ENCODE results near the gene IRX2. TPM values are rescaled to one million over a fixed set of nuclear protein-coding genes. Genes with fewer than 3 reads are reported as not detected.

IRX2 gene
- total RNA-seq, 2 experiments from 2014 or later = not detected

DNA sequence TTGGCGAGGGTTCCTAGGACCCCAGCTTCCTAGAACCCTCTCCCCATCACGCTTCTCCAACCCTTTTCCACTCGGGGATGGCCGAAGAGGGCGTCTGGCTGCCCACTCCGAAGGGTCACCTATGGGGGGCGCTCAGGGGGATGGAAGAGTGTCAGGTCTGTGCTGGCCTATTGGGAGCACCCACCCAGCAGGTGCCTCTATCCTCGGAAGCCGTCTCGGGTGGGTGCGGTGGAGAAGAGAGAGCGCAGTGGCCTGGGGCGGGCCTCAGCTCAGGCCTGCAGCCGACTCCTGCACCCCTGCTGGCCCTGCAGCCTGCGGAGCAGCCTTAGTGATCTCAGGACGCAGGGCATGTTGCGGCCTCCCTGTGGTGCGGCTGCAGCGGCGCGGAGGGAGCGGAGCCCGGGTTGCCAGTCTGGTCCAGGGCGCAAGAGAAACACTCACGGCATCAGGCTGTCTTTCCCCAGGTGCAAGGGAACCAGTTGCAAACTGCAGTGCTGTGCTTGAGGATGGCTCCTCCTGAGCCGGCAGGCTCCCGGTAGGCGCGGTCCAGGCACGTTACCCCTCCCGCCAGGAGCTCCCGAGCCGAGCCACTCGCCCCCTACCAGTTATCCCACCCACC lies 1.5 kb upstream of the IRX2 start:
- Mint-ChIP-seq H3K4me3 (no peak overlapping the region), H3K36me3 (peaks cover 11% of the 10 kb centered on the region), H3K4me1 (peaks cover 9% of the 10 kb centered on the region), H3K9me3 (ENCODE audit: low read depth) (peaks cover 4% of the 10 kb centered on the region), H3K27ac (peak overlapping the region; percentile 68), H3K27me3 (peaks cover 61% of the 10 kb centered on the region)
- DNase-seq (no peak), ATAC-seq (no peak)
- CTCF ChIA-PET = no interaction called here

- CTCF ChIA-PET = no interaction called here
- Mint-ChIP-seq H3K27ac (peak overlapping the region; percentile 68), H3K27me3 (peaks cover 61% of the 10 kb centered on the region), H3K4me1 (peaks cover 9% of the 10 kb centered on the region), H3K9me3 (ENCODE audit: low read depth) (peaks cover 4% of the 10 kb centered on the region), H3K36me3 (peaks cover 11% of the 10 kb centered on the region), H3K4me3 (no peak overlapping the region)
- no peak for ATAC-seq
- DNase-seq = no peak
Observed at GRCh38 chr5:2752059-2752820, 763 bp upstream of the IRX2 start.

- CTCF ChIA-PET = no interaction called here
- Mint-ChIP-seq H3K9me3 (ENCODE audit: low read depth) (peaks cover 4% of the 10 kb centered on the region), H3K4me1 (peaks cover 6% of the 10 kb centered on the region), H3K27me3 (peaks cover 59% of the 10 kb centered on the region), H3K36me3 (peaks cover 11% of the 10 kb centered on the region), H3K4me3 (no peak overlapping the region), H3K27ac (no peak overlapping the region)
- ATAC-seq = no peak
- DNase-seq = no peak
Observed at GRCh38 chr5:2750758-2751464, 566 bp downstream of the IRX2 start.

- Mint-ChIP-seq H3K4me3 (no peak overlapping the region), H3K27me3 (peaks cover 59% of the 10 kb centered on the region), H3K4me1 (peaks cover 5% of the 10 kb centered on the region), H3K36me3 (peaks cover 10% of the 10 kb centered on the region), H3K9me3 (ENCODE audit: low read depth) (peaks cover 4% of the 10 kb centered on the region), H3K27ac (peak overlapping the region; percentile 73)
- ATAC-seq (no peak), DNase-seq (peak; percentile 14)
- CTCF ChIA-PET = no interaction called here
Observed at GRCh38 chr5:2750026-2750757, 1.3 kb downstream of the IRX2 start.

GRCh38 chr5:2749514-2750025 lies 1.9 kb downstream of the IRX2 start:
- peak overlapping the region; percentile 73 for H3K27ac Mint-ChIP-seq
- H3K4me3 Mint-ChIP-seq = peak overlapping the region; percentile 39
- peaks cover 61% of the 10 kb centered on the region for H3K27me3 Mint-ChIP-seq
- peaks cover 4% of the 10 kb centered on the region for H3K9me3 Mint-ChIP-seq (ENCODE audit: low read depth)
- ATAC-seq = no peak
- peaks cover 9% of the 10 kb centered on the region for H3K36me3 Mint-ChIP-seq
- DNase-seq = no peak
- CTCF ChIA-PET = no interaction called here
- H3K4me1 Mint-ChIP-seq = peaks cover 5% of the 10 kb centered on the region

DNA sequence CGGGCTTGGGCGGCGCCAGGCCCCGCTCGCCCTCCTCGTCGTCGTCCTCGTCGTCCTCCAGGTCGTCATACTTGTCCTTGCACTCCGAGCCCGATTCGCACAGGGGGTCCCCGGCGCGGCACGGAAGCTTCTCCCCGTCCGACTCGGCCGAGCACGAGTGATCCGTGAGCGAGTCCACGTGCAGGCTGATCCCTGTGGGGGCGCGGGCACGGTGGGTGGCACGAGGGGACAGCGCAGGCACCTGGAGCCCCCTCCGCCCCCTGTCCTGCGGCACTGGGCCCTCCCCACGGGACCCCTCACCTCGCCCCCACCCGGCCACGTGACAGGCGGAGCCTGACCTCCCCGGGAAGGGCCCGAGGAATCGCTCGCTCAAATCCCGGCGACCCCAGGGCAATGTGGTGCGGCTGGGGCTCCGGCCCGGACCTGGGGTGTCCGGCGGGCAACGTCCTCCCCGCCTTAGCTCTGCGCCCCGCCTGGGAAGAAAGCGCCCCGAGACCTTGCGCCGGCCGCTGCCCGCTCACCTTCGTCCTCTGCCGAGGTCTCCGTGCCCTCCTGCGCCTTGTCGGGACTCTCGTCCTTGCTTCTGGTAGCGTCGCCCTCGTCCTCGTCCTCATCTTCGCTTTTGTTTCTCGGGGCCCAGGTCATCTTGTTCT lies 2.5 kb downstream of the IRX2 start:
- peaks cover 4% of the 10 kb centered on the region for H3K9me3 Mint-ChIP-seq (ENCODE audit: low read depth)
- peak overlapping the region; percentile 39 for H3K4me3 Mint-ChIP-seq
- H3K4me1 Mint-ChIP-seq = peaks cover 5% of the 10 kb centered on the region
- peak; percentile 15 for DNase-seq
- H3K36me3 Mint-ChIP-seq = peaks cover 7% of the 10 kb centered on the region
- peaks cover 61% of the 10 kb centered on the region for H3K27me3 Mint-ChIP-seq
- peak overlapping the region; percentile 59 for H3K27ac Mint-ChIP-seq
- CTCF ChIA-PET = no interaction called here
- ATAC-seq = no peak

DNA sequence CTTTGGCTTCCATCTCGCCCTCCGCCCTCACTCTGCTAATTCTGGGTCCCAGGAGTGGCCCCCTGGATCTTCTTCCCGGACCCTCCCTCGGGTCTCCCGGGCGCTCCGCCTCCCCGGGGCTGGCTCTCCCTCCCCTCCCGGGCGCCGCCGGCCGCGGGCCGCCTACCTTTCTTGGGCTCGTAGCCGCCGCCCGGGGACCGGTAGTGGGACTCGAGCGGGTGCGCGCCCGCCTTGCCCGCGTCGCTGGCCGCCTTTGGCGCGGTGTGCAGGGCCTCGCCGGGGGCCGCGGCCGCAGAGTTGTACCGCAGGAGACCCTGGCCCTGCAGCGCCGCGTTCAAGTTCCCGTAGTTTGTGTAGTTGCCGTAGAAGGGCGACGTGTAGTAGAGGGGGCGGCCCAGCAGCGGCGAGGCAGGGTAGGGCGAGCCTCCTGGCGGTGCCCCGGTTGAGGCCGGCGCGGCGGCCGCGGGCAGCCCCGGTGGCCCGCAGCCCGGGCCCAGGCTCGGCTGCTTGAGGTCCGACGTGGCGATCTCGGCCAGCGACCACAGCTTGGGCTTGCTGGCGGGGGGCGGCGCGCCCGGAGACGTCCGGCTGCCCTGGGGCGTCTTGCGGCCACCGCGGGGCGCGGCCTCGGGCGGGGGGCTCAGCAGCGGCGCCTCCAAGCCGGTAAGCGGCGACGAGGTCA lies 3.2 kb downstream of the IRX2 start:
- no peak for DNase-seq
- H3K4me1 Mint-ChIP-seq = peaks cover 5% of the 10 kb centered on the region
- H3K36me3 Mint-ChIP-seq = peaks cover 7% of the 10 kb centered on the region
- peaks cover 62% of the 10 kb centered on the region for H3K27me3 Mint-ChIP-seq
- peaks cover 4% of the 10 kb centered on the region for H3K9me3 Mint-ChIP-seq (ENCODE audit: low read depth)
- no peak overlapping the region for H3K4me3 Mint-ChIP-seq
- H3K27ac Mint-ChIP-seq = no peak overlapping the region
- CTCF ChIA-PET = no interaction called here
- no peak for ATAC-seq

DNA sequence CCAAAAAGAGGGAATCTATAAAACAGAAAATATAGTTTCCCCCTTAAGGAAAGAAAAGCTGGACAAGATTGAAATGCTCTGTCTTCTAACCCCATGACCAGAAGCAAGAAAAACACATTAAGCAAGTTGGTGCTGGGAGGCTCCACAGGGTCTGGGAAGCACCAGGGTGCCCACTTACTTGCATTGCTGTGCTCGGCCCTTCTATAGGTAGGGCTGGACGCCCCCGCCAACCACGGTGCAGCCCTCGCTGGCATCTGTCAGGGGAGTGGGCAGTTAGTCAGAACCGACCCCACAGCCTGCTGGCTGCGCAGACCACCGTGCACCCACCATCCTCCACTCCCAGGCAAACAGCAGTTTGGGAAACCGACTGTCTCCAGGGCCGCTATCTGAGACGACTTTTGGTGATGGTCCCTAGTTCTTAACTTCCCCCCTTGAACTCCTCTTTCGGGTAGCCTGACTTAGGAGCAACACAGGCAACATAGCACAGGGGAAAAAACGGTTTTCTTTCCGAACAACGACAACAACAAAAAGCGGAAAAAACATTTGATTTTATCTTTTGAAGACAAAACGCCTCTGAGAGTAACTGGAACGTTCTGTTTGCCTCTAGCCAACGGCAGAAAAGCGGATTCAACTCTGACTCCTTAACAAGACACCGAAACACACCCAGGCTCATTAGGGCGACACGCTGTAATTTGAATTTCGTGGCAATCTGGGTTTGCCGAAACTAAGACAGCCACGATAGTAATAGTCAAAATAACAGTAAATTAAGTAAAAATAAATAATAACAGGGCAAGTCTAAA lies 3.9 kb downstream of the IRX2 start:
- Mint-ChIP-seq H3K4me3 (no peak overlapping the region), H3K4me1 (peaks cover 5% of the 10 kb centered on the region), H3K9me3 (ENCODE audit: low read depth) (peaks cover 4% of the 10 kb centered on the region), H3K36me3 (peaks cover 7% of the 10 kb centered on the region), H3K27ac (peak overlapping the region; percentile 14), H3K27me3 (peaks cover 60% of the 10 kb centered on the region)
- no peak for ATAC-seq
- DNase-seq = no peak
- CTCF ChIA-PET = no interaction called here

DNA sequence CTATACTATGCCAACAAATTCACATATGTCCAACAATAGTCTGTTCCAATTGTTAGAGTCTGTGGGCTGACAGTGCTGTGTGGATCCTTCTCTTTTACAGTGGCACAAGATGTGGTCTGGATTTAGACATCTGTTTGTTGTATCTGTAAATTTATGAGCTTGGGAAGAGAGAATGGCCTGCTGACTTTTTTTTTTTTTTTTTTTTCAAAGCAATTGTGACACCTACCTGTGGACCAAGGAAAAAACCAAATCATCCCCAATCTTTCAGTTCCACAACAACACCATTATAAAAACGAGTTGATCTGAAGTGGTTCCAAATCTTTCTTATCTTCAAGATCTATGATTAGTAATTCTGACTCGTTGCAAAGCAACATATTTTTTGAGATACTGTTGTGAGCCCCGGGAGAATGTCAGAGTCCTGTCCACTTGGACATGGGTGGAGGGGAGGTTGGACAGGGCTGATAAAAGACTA lies 4.9 kb downstream of the IRX2 start:
- H3K4me3 Mint-ChIP-seq = no peak overlapping the region
- no peak for ATAC-seq
- no peak overlapping the region for H3K27ac Mint-ChIP-seq
- CTCF ChIA-PET = no interaction called here
- no peak for DNase-seq
- peaks cover 65% of the 10 kb centered on the region for H3K27me3 Mint-ChIP-seq
- peaks cover 5% of the 10 kb centered on the region for H3K4me1 Mint-ChIP-seq
- H3K36me3 Mint-ChIP-seq = peaks cover 7% of the 10 kb centered on the region
- H3K9me3 Mint-ChIP-seq (ENCODE audit: low read depth) = peaks cover 4% of the 10 kb centered on the region

DNA sequence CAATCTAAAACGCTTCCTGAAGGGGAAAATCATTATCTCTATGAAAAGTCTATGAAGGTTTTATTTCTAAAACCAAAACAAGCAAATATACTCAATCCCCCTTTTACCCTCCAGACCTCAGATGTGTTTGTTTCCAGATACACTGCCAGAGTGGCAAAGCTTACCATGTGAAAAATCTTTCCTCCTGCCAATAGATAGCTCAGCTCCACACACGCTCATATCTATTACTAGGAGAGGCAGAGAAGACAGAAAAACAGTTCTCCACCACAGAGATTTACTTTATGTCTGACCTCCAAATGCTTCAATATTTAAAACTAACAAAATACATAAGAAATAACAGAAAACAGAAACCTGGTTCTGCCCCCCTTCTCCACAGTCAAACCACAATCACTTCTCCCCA lies 7.0 kb downstream of the IRX2 start:
- no peak for DNase-seq
- Mint-ChIP-seq H3K27ac (no peak overlapping the region), H3K4me3 (no peak overlapping the region), H3K9me3 (ENCODE audit: low read depth) (peaks cover 5% of the 10 kb centered on the region), H3K27me3 (peaks cover 69% of the 10 kb centered on the region), H3K4me1 (peaks cover 2% of the 10 kb centered on the region), H3K36me3 (peaks cover 3% of the 10 kb centered on the region)
- ATAC-seq = no peak
- CTCF ChIA-PET = no interaction called here

- Mint-ChIP-seq H3K4me1 (no peaks in the 10 kb centered on the region), H3K27ac (no peak overlapping the region), H3K27me3 (peaks cover 74% of the 10 kb centered on the region), H3K36me3 (no peaks in the 10 kb centered on the region), H3K9me3 (ENCODE audit: low read depth) (peaks cover 2% of the 10 kb centered on the region), H3K4me3 (no peak overlapping the region)
- CTCF ChIA-PET = no interaction called here
- no peak for ATAC-seq
- DNase-seq = no peak
Observed at GRCh38 chr5:2742921-2743679, 8.4 kb downstream of the IRX2 start.

All from activated CD8-positive, alpha-beta memory T cell treated with anti-CD3 and anti-CD28 coated beads, Interleukin-2, amount 10 ng/mL, durations not matched to agents 7 days and 5 days (primary cell).